HepG2 (cell line): ENCODE results near the gene MNX1.

Source experiments
- EZH2 ChIP-seq: conservative IDR thresholded peaks from 2 replicates; pipeline ENCODE4 v1.6.1; 2012; ENCODE audit warnings: mild to moderate bottlenecking, low read depth, low read length, moderate library complexity
- NR2C2 ChIP-seq: sonication (generic); formaldehyde crosslinking; IDR thresholded peaks from 2 replicates; pipeline ENCODE4 v1.4.0; 2020; ENCODE audit warnings: missing genetic modification reagents, mild to moderate bottlenecking, moderate library complexity, borderline replicate concordance
- POLR2A ChIP-seq, 2 experiments: IDR thresholded peaks; 2 replicates each; pipeline ENCODE4 v1.6.1; 2011; ENCODE audit warnings: low read depth in 2 of 2, low read length in 2 of 2, mild to moderate bottlenecking in 1 of 2, moderate library complexity in 1 of 2; ENCODE audit not compliant: insufficient read depth in 1 of 2
- ZNF772 ChIP-seq: sonication (generic); formaldehyde crosslinking; IDR thresholded peaks from 2 replicates; pipeline ENCODE4 v1.5.0; 2020; ENCODE audit warnings: mild to moderate bottlenecking, missing genetic modification reagents

DNA sequence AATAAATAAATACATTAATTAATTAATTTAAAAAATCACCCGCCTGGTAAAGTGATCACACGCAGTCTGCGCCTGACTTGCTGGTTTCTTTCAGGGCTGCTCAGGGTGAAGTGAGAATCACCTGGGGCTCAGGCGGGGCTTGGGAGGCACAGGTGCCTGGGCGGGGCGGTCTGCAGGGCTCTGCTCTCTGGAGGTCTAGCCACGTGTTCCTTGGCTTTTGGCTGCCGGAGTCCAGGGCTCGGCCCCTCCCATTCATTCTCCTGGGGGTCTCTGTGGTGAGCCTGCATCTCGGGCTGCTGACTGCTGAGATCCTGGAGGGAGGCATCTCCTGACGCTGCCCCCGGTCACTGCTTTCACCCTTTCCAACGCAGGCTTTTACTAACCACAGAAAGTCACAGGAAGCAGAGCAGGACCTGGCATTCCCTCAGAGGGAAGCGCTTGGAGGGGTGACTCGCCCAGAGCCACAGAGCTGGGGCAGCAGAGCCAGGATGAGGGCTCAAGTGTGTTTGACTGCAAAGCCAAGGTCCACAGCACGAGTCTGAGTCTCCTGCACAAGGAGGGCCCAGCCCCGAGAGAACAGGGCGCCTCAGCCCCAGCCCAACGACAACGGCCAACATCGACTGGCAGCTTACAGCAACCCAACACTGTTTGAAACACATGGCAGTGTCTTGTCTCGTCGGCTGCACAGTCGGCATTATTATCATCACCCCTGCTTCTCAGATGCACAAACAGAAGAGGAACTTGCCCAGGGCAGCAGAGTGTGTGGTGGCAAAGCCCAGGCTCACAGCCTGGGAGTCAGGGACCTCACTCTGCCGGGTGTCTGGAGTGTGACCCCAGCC lies 22.4 kb upstream of the MNX1 start:
- TF ChIP-seq POLR2A (IDR thresholded peaks at IDR 0.05; ENCODE audit: insufficient read depth in 1 of 2, low read depth in 2 of 2, low read length in 2 of 2) = no peak
- no peak for TF ChIP-seq ZNF772 (CRISPR knock-in tag)
- no peak for TF ChIP-seq EZH2
- TF ChIP-seq NR2C2 (CRISPR knock-in tag) = no peak
